Psoas muscle (tissue), 8 donors: ENCODE results near the gene ZBED4. TPM values are rescaled to one million over a fixed set of nuclear protein-coding genes. Genes with fewer than 3 reads are reported as not detected.
A peak's percentile ranks its signal among the peaks of the same experiment; 100 is the strongest.

Experiments used
- ATAC-seq, 4 donors: fragments of 200-7000 bp; cut with Tn5 transposase; one replicate each; pipeline ENCODE4 v1.9.1; 2020; ENCODE audit warnings: moderate library complexity in 3 of 4, mild to moderate bottlenecking in 2 of 4
- DNase-seq, 2 donors: peaks; one replicate each; pipeline ENCODE4 v3.0.0-alpha.2; 2020
- H3K27ac ChIP-seq: fragments of 200-600 bp; one replicate; pipeline ENCODE4 v1.8.0; 2022
- H3K27me3 ChIP-seq, 3 donors: fragments of 200-600 bp in 1 of 3; one replicate each; pipeline versions ENCODE4 v1.6.1 to v1.8.0; 2013 to 2022; ENCODE audit warnings: low read length in 2 of 3, mild to moderate bottlenecking in 2 of 3, moderate library complexity in 1 of 3; ENCODE audit not compliant: insufficient read depth in 3 of 3
- H3K36me3 ChIP-seq, 2 donors: fragments of 200-600 bp in 1 of 2; one replicate each; pipeline versions ENCODE4 v1.6.1 to v1.8.0; 2013 to 2022; ENCODE audit warnings: low read depth in 1 of 2, mild to moderate bottlenecking in 1 of 2, moderate library complexity in 1 of 2; ENCODE audit not compliant: insufficient read depth in 1 of 2
- H3K4me1 ChIP-seq: fragments of 200-600 bp; one replicate; pipeline ENCODE4 v1.8.0; 2022
- H3K4me3 ChIP-seq: fragments of 200-600 bp; one replicate; pipeline ENCODE4 v1.8.0; 2022; ENCODE audit warnings: mild to moderate bottlenecking
- H3K9me3 ChIP-seq: fragments of 200-600 bp; one replicate; pipeline ENCODE4 v1.8.0; 2022
- CTCF ChIP-seq: fragments of 200-600 bp; IDR thresholded peaks from one replicate; pipeline ENCODE4 v1.8.0; 2022; ENCODE audit warnings: antibody characterized with exemption
- WGBS, 3 donors: extraction: QIAGEN DNeasy Blood & Tissue Kit; methylation state at CpG; one replicate each; pipeline versions ENCODE4 v1.1.6 to v1.1.7; 2013; 5-methylcytosine and 5-hydroxymethylcytosine counted together
- intact Hi-C, 2 donors: fragments of 100-400 bp; cut with DNase I; formaldehyde crosslinking; loops; one replicate each; pipeline versions ENCODE4 v1.11.0 to v1.14.2; 2022
- polyA plus RNA-seq, 3 donors: library from polyadenylated mRNA; stranded (reverse); fragments of 200-250 nt; gene quantifications; one replicate each; pipeline ENCODE4 v1.2.3, GENCODE V29; 2013
- total RNA-seq, 4 donors: library from RNA; stranded (reverse); fragmentation: NEBNext Ultra II Directional in 2 of 4; extraction: Animal tissue kit (Norgen Biotek cat#: 25700) in 2 of 4; gene quantifications; one replicate each; pipeline versions ENCODE4 v1.2.1 to v1.2.4, GENCODE V29; 2021 to 2023
- donor health status: healthy with polysubstance abuse.
- donor health status: DM: no; HTN: no; CAD: no; lungs with moderate emphysema.
- donor health status: Bipolar disorder and iron deficiency.
- donor health status: healthy.
- donor health status: DM: yes; HTN: yes; CAD: no.
- donor health status: DM: no; HTN: no; CAD: no.
- donor health status: DM: no; HTN: no; CAD: no.
- donor health status: DM: yes; HTN: yes; CAD: no.

The ZBED4 gene
- total and polyA plus RNA-seq, 7 donors = 3.3 to 17.9 (median 8.3) TPM

DNA sequence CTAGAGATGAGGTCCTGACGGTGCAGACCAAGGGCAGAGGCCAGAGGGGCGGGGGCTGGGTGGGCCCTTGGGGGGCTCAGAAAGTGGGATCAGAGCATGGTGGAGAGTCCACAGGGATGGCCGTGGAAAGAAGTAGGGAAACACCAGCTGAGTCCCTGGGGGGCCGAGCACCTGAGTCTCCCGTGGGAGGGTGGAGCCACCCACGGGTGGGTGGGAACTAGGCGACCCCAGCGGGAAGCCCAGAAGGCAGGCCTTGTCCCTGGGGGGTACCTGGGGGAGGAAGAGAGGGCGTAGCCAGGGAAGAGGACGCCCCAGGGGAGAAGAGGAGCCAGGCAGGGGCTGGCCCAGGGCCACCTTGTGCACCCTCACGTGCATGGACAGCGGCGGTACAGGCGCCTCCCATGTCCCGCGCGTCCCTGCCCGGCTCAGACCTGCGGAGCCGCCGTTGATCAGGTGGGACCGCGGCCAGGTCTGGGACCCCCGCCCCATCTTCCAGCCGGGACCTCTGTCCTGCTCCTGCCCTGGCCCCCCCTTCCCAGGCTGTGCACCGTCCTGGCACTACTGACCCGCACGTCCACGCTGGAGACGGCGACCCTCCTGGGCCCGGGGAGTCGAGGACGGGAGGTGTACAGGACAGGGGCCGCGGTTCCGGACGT lies 75.0 kb downstream of the ZBED4 start:
- intact Hi-C loops = loop anchor here (1.0 to 10.0 kb wide), 4 partner anchors 102 to 256 kb away; partner anchors contain the start of gene TRABD (in 1 of the 2)
- TF ChIP-seq CTCF = no peak
- no peak for DNase-seq
- no peak overlapping the region for H3K4me3 ChIP-seq
- H3K36me3 ChIP-seq = peaks cover 0 to 21% of the 10 kb centered on the region in 2 donors
- no peak overlapping the region for H3K27ac ChIP-seq
- ATAC-seq = no peak
- peaks cover 0 to 5% (median 0%) of the 10 kb centered on the region in 3 donors for H3K27me3 ChIP-seq
- WGBS, 3 donors = 36 to 47% (median 41%) methylated on average over 26 to 38 of the region's 38 CpGs
- peaks cover 28% of the 10 kb centered on the region for H3K4me1 ChIP-seq
- H3K9me3 ChIP-seq = no peaks in the 10 kb centered on the region

GRCh38 chr22:49929211-49929979 lies 75.8 kb downstream of the ZBED4 start:
- Histone ChIP-seq H3K36me3 (peaks cover 0 to 14% of the 10 kb centered on the region in 2 donors), H3K4me3 (no peak overlapping the region), H3K9me3 (no peaks in the 10 kb centered on the region), H3K4me1 (peaks cover 36% of the 10 kb centered on the region), H3K27me3 (peaks cover 0 to 5% (median 0%) of the 10 kb centered on the region in 3 donors), H3K27ac (no peak overlapping the region)
- 2 to 11% (median 3%) methylated on average over 32 to 75 of the region's 75 CpGs for WGBS, 3 donors
- TF ChIP-seq CTCF = peak; percentile 96
- intact Hi-C loops = loop anchor here (1.0 to 10.0 kb wide), 4 partner anchors 101 to 255 kb away; partner anchors contain the start of gene TRABD (in 1 of the 2)
- ATAC-seq = peak; percentile 44 to 67 (median 52)
- DNase-seq = peak; percentile 69 to 85

GRCh38 chr22:49929994-49930575 lies 76.4 kb downstream of the ZBED4 start:
- no peak for TF ChIP-seq CTCF
- intact Hi-C loops = loop anchor here (1.0 to 10.0 kb wide), 6 partner anchors 100 to 277 kb away; partner anchors contain the start of genes SELENOO (in 1 of the 2) and TRABD (in 1 of the 2)
- 58 to 63% (median 60%) methylated on average over 21 of the region's 21 CpGs for WGBS, 3 donors
- Histone ChIP-seq H3K4me3 (no peak overlapping the region), H3K36me3 (peaks cover 0 to 12% of the 10 kb centered on the region in 2 donors), H3K27me3 (peaks cover 0 to 5% (median 0%) of the 10 kb centered on the region in 3 donors), H3K9me3 (no peaks in the 10 kb centered on the region), H3K4me1 (peaks cover 42% of the 10 kb centered on the region), H3K27ac (no peak overlapping the region)
- DNase-seq (no peak), ATAC-seq (no peak)

- peak; percentile 66 for TF ChIP-seq CTCF
- peak; percentile 60 to 83 for DNase-seq
- intact Hi-C loops = loop anchor here (1.0 to 10.0 kb wide), 3 partner anchors 62 to 276 kb away; partner anchors contain the start of gene SELENOO (in 1 of the 2)
- H3K4me1 ChIP-seq = peaks cover 43% of the 10 kb centered on the region
- ATAC-seq = peak; percentile 36 to 59 (median 50)
- no peak overlapping the region for H3K4me3 ChIP-seq
- H3K9me3 ChIP-seq = no peaks in the 10 kb centered on the region
- H3K27ac ChIP-seq = peak overlapping the region; percentile 19
- H3K36me3 ChIP-seq = peaks cover 0 to 11% of the 10 kb centered on the region in 2 donors
- 41 to 53% (median 51%) methylated on average over 14 of the region's 14 CpGs for WGBS, 3 donors
- peaks cover 0 to 5% (median 0%) of the 10 kb centered on the region in 3 donors for H3K27me3 ChIP-seq
Observed at GRCh38 chr22:49930596-49931412, 77.2 kb downstream of the ZBED4 start.
